Heart left ventricle (tissue), 16 donors: ENCODE measurements around the gene MAST3. TPM values are rescaled to one million over a fixed set of nuclear protein-coding genes. Genes with fewer than 3 reads are reported as not detected.

Experiments used
- ATAC-seq, 4 donors: fragments of 200-7000 bp; cut with Tn5 transposase; one replicate each; pipeline ENCODE4 v1.9.1; 2020 to 2022; ENCODE audit warnings: moderate library complexity in 4 of 4, mild to moderate bottlenecking in 3 of 4, moderate number of reproducible peaks in 1 of 4
- DNase-seq, 5 donors: peaks; one replicate each; pipeline ENCODE4 v3.0.0-alpha.2; 2020
- H3K27ac ChIP-seq, 12 donors: fragments of 200-600 bp; sonication (generic) in 4 of 12; one replicate each; pipeline versions ENCODE4 v1.5.0 to v1.8.0; 2016 to 2022; ENCODE audit warnings: mild to moderate bottlenecking in 2 of 12
- H3K27me3 ChIP-seq, 9 donors: fragments of 200-600 bp; sonication (generic) in 2 of 9; one replicate each; pipeline versions ENCODE4 v1.5.1 to v1.8.0; 2016 to 2022; ENCODE audit warnings: mild to moderate bottlenecking in 3 of 9
- H3K36me3 ChIP-seq, 9 donors: fragments of 200-600 bp; sonication (generic) in 2 of 9; one replicate each; pipeline versions ENCODE4 v1.5.0 to v1.8.0; 2018 to 2022; ENCODE audit warnings: mild to moderate bottlenecking in 2 of 9
- H3K4me1 ChIP-seq, 12 donors: fragments of 200-600 bp; sonication (generic) in 4 of 12; one replicate each; pipeline versions ENCODE4 v1.5.0 to v1.8.0; 2016 to 2022; ENCODE audit warnings: mild to moderate bottlenecking in 3 of 12
- H3K4me3 ChIP-seq, 12 donors: fragments of 200-600 bp; sonication (generic) in 4 of 12; one replicate each; pipeline versions ENCODE4 v1.5.0 to v1.8.0; 2017 to 2022; ENCODE audit warnings: mild to moderate bottlenecking in 9 of 12, moderate library complexity in 4 of 12
- H3K9me3 ChIP-seq, 12 donors: fragments of 200-600 bp; sonication (generic) in 4 of 12; one replicate each; pipeline versions ENCODE4 v1.5.0 to v1.8.0; 2016 to 2022; ENCODE audit warnings: mild to moderate bottlenecking in 1 of 12
- CTCF ChIP-seq, 12 donors: fragments of 200-600 bp; sonication (generic) in 4 of 12; IDR thresholded peaks; one replicate each; pipeline versions ENCODE4 v1.5.0 to v1.8.0; 2018 to 2022; ENCODE audit warnings: antibody characterized with exemption in 12 of 12, mild to moderate bottlenecking in 5 of 12
- POLR2A ChIP-seq, 2 donors: fragments of 450-650 bp; IDR thresholded peaks; one replicate each; pipeline ENCODE4 v1.6.1; 2017; ENCODE audit warnings: antibody characterized with exemption in 2 of 2, mild to moderate bottlenecking in 2 of 2, moderate library complexity in 2 of 2
- WGBS, 4 donors: extraction: QIAGEN DNeasy Blood & Tissue Kit in 2 of 4; methylation state at CpG; one replicate each; pipeline versions ENCODE4 v1.1.5 to v1.1.7; 2013 to 2018; 5-methylcytosine and 5-hydroxymethylcytosine counted together
- intact Hi-C, 10 donors: fragments of 100-400 bp; cut with DNase I; formaldehyde crosslinking; loops; one replicate each; pipeline versions ENCODE4 v1.11.1 to v1.14.2; 2022
- polyA plus RNA-seq, 2 donors: library from polyadenylated mRNA; stranded (reverse); fragments of 200-250 nt; gene quantifications; one replicate each; pipeline ENCODE4 v1.2.3, GENCODE V29; 2013
- total RNA-seq, 9 donors: library from RNA; depleted of rRNA in 2 of 9; stranded (reverse); fragments of >200 nt in 2 of 9; fragmentation: NEBNext Ultra II Directional in 3 of 9; extraction: Animal tissue kit (Norgen Biotek cat#: 25700) in 3 of 9; gene quantifications; one replicate each; pipeline versions ENCODE4 v1.1.0 to v1.2.4, GENCODE V29; 2016 to 2023
- donor health status: ischemic (EF 13 %, LVEDD 7.1; RV severe dilation, severe dysfunction).
- donor health status: healthy with polysubstance abuse.
- donor health status: DM: no; HTN: yes; CAD: no.
- donor health status: DM: no; HTN: no; CAD: no.
- donor health status: ischemic (EF 25% LVEDD 6.9; RV normal size, moderate dysfunction).
- donor health status: ischemic (EF 25% LVEDD 5.7; RV mildly dilated, moderate dysfunction).
- donor health status: healthy.
- donor health status: DM: yes; HTN: yes; CAD: no.
- donor health status: ischemic (EF 35%, LVEDD 5.7; RV mildly dilated, moderate dysfunction).
- donor health status: nonischemic (EF 11% LVEDD 7.7; RV severe dilation, severe dysfunction).
- donor health status: DM: yes; HTN: yes; CAD: no.
- donor health status: PGD.
- donor health status: ischemic (EF 29% LVEDD 5.4; RV normal size, mild dysfunction).
- donor health status: nonischemic (EF 23%, LVEDD 6.1; RV moderate dilation, normal function).

MAST3 gene
- total and polyA plus RNA-seq, 11 donors = 1.5 to 9.8 (median 4.7) TPM

DNA sequence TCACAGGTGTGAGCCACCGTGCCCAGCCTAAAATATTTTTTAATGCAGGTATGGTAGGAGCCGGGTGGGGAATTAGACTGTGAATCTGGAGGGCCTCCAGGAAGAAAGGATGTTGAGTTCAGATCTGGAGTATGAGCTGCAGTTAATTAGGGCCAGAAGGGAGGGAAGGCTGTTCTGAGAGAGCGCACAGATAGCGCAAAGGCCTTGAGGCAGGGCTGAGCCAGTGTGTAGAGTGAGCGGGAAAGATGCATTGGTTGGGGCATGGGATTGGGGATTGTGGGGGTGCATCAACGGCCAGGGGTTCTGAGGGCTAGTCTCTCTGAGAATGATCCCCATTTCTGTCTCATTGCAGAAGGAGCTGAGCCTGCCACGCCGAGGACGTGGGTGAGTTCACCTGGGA lies 9.7 kb downstream of the MAST3 start:
- TF ChIP-seq CTCF (IDR thresholded peaks at IDR 0.05) (no peak), POLR2A (IDR thresholded peaks at IDR 0.05) (no peak)
- intact Hi-C loops = loop anchor here in 1 of 10 donors (10.0 kb wide), 1 partner anchor 622 kb away; no protein-coding TSS in a partner anchor
- peaks cover 0 to 31% (median 10%) of the 10 kb centered on the region in 12 donors for H3K4me1 ChIP-seq
- H3K9me3 ChIP-seq = no peaks in the 10 kb centered on the region
- H3K27me3 ChIP-seq = peaks cover 0 to 19% (median 3%) of the 10 kb centered on the region in 9 donors
- ATAC-seq (no peak), DNase-seq (no peak)
- H3K4me3 ChIP-seq = no peak overlapping the region
- 89 to 93% (median 92%) methylated on average over 7 to 9 of the region's 9 CpGs for WGBS, 4 donors
- no peaks in the 10 kb centered on the region for H3K36me3 ChIP-seq
- H3K27ac ChIP-seq = no peak overlapping the region

GRCh38 chr19:18108897-18109296 lies 11.3 kb downstream of the MAST3 start:
- no peak for ATAC-seq
- Histone ChIP-seq H3K27ac (no peak overlapping the region), H3K36me3 (no peaks in the 10 kb centered on the region), H3K4me1 (peaks cover 0 to 39% (median 10%) of the 10 kb centered on the region in 12 donors), H3K9me3 (no peaks in the 10 kb centered on the region), H3K4me3 (no peak overlapping the region), H3K27me3 (peaks cover 0 to 5% (median 0%) of the 10 kb centered on the region in 9 donors)
- DNase-seq = no peak
- 79 to 89% (median 83%) methylated on average over 2 of the region's 2 CpGs for WGBS, 4 donors
- TF ChIP-seq CTCF (IDR thresholded peaks at IDR 0.05) = no peak
- no peak for TF ChIP-seq POLR2A (IDR thresholded peaks at IDR 0.05)
- intact Hi-C loops = loop anchor here in 1 of 10 donors (10.0 kb wide), 1 partner anchor 624 kb away; no protein-coding TSS in a partner anchor

- H3K36me3 ChIP-seq = no peaks in the 10 kb centered on the region
Measured at GRCh38 chr19:18109341-18109732, 11.8 kb downstream of the MAST3 start.

More at GRCh38 chr19:18109341-18109732, 11.8 kb downstream of the MAST3 start:
- TF ChIP-seq CTCF (IDR thresholded peaks at IDR 0.05) = no peak
- TF ChIP-seq POLR2A (IDR thresholded peaks at IDR 0.05) = no peak
- Histone ChIP-seq H3K9me3 (no peaks in the 10 kb centered on the region), H3K4me1 (peaks cover 0 to 35% (median 10%) of the 10 kb centered on the region in 12 donors), H3K27me3 (peaks cover 0 to 5% (median 0%) of the 10 kb centered on the region in 9 donors), H3K4me3 (peak overlapping the region; percentile 45 to 79 (median 68)), H3K27ac (peak overlapping the region in 8 of 12 donors; percentile 22 to 81 (median 67))
- ATAC-seq (peak in 3 of 4 donors; percentile 2 to 3 (median 2)), DNase-seq (no peak)
- intact Hi-C loops = loop anchor here in 1 of 10 donors (10.0 kb wide), 1 partner anchor 625 kb away; no protein-coding TSS in a partner anchor
- 59 to 68% (median 65%) methylated on average over 10 to 12 of the region's 12 CpGs for WGBS, 4 donors
